Activated T-helper 1 cell treated with Interleukin-2 at 50 U/mL for 16 hours (primary cell): Measurements from ENCODE around the gene AMIGO1.
A peak's percentile ranks its signal among the peaks of the same experiment; 100 is the strongest.

Experiments used
- DNase-seq: peaks from one replicate; pipeline ENCODE4 v3.0.0-alpha.2; 2020; ENCODE audit warnings: low read depth

The AMIGO1 gene, protein sequence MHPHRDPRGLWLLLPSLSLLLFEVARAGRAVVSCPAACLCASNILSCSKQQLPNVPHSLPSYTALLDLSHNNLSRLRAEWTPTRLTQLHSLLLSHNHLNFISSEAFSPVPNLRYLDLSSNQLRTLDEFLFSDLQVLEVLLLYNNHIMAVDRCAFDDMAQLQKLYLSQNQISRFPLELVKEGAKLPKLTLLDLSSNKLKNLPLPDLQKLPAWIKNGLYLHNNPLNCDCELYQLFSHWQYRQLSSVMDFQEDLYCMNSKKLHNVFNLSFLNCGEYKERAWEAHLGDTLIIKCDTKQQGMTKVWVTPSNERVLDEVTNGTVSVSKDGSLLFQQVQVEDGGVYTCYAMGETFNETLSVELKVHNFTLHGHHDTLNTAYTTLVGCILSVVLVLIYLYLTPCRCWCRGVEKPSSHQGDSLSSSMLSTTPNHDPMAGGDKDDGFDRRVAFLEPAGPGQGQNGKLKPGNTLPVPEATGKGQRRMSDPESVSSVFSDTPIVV

DNA sequence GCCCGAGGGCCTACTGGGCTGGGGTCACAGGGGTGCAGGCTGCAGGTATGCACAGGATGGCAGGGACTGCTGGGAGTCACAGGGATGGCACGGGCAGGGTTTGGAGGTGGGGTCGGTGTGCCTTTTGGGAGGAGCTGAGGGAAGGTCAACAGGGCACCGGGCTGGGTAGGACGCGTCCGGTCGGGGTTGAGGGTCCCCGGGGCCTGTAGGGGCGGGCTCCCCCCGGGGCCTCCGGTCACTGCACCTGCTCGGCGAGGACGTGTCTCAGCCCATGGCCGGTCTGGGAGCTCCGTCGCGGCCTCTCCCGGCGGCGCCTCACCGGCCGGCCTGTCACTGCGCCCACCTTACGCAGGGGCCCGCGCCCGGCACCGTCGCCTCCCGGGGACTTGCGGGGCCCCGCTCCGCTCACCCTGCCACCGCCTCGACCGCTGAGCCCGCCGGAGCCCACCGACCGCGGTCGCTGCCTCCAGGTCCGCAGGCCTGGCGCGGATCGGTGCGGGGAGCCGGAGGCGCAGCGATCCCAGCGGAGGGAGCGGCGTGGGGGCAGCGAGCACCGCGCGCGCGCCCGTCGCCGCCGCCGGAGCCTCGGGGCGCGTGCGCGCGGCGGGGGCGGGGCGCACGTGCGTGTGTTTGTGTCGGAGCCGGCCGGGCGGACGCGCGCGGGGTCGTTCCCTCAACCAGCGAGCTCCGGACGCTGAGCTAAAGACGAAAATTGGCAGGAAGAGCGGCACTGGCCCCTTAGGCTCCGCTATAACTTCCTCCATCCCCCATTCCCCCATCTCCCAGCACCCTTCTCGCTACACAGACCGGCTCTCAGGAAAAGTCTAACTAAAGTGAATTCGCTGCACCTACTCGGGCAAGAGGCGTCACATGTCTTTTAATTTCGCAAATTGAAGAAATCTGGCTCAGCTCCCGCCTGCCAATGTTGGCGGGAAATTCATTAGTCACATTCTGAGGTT, at the start of gene AMIGO1:
Gene AMIGO1 (minus strand): TSS at position 552 of the 959 bp plus-strand sequence. CDS start 815 bp downstream, outside the sequence.
- peak; percentile 49 for DNase-seq

DNA sequence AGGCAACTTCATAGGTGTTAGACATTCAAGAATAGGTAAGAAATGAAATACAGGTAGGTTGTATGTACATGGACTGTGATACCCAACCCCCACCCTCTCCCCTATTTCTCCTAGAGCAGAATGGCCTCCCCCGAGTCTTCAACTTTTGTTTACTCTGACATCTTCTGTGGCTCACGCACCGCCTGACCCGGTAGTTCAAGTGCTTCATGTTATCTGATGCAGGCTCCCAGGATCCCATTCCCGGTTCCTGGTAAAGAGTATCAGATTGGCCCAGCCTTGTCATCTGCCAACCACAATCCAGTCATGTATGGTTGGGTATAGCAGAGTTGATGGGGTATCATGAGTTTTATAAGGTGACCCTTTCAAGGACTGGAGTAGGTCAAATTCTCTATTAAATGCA, 48.0 kb upstream of the AMIGO1 start:
- no peak for DNase-seq

DNA sequence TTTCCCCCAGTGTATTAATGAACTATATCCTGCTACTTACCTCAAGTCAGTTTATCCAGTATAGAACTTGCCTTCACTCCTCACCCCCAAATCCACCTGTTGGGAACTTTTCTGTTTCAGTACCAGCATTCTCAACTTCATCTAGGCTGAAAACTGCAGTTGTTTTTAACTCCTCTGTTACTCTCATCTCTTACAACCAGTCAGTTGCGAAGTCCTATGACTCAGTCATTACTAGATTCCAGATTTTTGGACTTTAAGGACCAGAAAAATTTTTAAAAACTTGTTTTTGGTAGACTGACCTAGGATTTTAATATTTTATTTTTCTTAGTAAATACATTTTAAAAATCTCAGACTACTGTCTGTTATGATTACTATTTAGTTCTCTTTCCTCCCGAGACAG, 47.0 kb upstream of the AMIGO1 start:
- no peak for DNase-seq

DNA sequence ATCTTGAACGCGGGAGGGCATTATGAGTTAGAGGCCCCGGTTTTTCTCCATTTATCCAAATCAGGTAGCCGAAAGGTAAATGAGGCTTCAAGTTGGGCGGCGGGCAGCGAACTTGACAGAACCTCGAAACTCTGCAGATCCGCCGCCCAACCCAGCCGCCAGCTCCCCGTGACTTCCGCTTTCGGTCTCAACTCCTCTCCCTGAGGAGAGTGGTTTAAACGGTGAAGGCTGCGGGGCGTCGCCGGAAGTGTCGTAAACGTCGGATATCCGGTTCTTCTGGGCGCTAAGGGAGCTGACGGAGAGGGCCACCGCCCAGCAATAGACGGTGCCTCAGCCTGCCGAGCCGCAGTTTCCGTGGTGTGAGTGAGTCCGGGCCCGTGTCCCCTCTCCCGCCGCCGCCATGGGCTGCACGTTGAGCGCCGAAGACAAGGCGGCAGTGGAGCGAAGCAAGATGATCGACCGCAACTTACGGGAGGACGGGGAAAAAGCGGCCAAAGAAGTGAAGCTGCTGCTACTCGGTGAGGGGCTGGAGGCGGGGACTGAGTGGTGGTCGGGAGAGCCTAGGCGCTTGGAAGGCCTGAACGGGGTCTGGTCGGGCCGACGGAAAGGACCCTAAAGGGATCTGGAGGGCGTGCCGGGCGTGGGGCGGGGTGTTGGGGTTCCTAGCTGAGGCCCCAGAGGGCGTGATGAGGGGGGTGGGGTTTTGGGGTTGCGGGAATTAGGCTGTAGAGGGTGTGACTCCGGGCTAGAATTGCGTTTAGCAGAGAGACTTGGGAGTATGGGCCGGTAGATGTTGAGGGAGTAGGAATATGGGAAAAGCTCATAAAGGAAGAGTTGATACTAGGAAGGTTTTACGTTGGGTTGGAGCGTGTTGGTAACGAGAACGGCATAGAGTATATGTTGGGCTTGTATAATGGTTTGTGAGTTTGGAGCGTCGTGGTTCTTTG, 39.1 kb upstream of the AMIGO1 start, which contains the start of gene GNAI3:
Gene GNAI3 (plus strand): TSS at position 295 of the 947 bp plus-strand sequence. CDS start 106 bp downstream, at position 401.
- DNase-seq, result peak; percentile 93

DNA sequence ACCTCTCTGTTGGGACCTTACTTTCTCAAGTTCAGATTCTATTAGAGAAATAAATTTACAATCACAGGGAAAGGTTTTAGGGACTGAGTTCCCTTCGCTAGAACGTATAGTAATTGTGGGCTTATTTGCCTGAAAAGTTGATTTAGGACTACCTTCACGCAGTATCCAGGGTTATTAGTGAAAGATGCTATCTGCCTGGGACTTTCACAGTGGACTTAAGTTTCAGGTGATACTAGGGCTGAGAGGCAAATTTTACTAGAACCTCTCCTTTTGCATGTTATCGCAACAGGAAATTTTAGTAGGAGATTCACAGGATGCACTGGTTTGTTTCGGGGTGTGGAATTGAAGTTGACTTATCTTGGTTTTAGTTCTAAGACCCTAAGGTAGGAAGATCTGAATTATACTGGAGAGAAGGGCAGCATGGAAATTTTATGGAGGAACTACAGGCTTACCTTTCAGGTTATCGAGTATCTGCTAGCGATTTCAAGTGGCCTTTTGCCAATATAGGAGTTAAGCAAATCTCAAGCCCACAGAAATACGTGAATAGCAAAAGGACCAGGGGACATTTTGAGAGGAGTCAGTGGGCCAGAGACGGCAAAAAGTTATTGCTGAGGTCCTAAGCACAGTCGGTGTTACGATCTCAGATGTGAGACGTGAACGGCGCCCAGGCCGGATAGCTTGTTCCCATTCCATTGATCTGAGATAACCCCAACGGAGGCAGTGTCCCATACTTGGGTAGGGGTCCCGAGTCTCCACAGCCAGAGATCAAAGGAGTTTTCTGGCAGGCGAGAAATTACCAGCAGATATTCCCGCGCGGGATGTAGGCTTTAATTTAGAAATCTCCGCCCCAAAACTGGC, 38.2 kb upstream of the AMIGO1 start:
- no peak for DNase-seq

DNA sequence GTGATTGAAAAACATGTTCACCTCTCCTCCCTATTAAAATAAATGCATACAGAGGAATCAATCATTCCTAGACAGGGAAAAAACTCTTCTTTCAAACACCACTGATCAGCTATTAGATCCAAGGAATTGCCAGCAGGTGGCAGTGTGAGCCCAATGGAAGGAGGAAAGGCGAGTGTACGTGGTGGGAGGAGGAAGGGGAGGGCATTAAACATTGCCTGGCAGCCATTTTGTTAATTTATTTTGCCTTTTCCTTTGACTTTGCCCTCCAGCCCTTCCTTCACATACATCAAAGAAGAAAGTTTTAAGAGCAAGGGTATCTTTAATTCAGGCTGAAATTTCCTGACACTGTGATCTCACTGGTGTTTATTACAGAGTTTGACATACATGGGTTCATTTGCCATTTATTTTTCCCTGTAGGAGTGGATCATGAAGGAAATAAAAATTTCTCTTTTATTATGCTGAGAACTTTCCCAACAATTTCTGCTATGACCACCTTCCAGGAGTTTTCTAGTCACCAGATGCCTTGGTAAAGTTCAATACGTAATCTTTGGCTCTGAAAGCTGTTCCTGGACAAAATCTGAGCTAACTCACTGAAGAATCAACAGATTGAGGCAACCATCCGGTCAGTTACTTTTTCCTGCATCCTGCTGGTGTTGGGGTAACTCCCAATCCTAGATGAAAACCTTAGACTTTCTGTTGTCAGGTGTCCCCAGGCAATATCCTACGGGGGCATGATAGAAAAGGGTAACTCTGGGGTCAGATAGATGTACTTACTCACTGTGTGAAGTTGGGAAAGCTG, 37.0 kb upstream of the AMIGO1 start:
- DNase-seq, result peak; percentile 77

DNA sequence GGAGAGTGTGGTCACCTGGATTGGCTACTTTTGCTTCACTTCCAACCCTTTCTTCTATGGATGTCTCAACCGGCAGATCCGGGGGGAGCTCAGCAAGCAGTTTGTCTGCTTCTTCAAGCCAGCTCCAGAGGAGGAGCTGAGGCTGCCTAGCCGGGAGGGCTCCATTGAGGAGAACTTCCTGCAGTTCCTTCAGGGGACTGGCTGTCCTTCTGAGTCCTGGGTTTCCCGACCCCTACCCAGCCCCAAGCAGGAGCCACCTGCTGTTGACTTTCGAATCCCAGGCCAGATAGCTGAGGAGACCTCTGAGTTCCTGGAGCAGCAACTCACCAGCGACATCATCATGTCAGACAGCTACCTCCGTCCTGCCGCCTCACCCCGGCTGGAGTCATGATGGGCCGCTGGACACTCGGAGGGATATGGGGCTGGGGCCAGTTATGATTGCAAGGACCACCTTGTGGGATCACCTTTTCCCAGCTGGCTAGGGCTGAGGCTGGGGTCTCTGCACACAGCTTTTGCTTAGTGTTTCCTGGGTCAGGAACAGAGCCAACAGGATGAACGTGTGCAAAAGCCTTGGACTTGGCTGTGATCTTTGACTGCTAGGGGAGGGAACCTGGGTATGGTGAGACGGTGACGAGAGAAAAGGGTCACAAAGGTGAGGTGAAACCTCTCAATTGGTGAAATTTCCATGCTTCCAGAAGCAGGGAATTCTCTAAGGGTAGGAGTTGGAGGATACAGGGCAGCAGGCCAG, 34.6 kb upstream of the AMIGO1 start:
- DNase-seq, result no peak

DNA sequence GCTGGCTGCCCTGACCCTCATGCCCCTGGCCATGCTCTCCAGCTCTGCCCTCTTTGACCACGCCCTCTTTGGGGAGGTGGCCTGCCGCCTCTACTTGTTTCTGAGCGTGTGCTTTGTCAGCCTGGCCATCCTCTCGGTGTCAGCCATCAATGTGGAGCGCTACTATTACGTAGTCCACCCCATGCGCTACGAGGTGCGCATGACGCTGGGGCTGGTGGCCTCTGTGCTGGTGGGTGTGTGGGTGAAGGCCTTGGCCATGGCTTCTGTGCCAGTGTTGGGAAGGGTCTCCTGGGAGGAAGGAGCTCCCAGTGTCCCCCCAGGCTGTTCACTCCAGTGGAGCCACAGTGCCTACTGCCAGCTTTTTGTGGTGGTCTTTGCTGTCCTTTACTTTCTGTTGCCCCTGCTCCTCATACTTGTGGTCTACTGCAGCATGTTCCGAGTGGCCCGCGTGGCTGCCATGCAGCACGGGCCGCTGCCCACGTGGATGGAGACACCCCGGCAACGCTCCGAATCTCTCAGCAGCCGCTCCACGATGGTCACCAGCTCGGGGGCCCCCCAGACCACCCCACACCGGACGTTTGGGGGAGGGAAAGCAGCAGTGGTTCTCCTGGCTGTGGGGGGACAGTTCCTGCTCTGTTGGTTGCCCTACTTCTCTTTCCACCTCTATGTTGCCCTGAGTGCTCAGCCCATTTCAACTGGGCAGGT, 33.9 kb upstream of the AMIGO1 start:
- DNase-seq, result no peak

DNA sequence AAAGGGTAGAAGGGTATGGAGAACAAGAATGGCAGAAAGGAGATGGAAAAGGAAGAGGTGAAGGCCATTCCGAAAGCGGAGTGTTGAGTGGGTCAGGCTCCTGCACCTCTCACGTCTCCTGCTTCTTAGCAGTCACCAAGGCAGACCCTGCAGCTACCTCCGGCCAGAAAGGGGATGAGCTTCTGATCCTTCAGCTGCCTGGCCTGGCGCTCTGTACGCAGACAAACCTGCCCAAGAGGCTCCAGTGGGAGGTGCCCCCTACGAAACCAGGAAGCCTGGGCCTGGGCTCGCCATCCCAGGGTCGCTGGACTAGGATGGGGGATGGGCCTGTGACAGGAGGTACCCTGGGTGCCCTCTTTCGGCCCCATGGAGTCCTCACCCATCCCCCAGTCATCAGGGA, 33.1 kb upstream of the AMIGO1 start:
- DNase-seq, result no peak

DNA sequence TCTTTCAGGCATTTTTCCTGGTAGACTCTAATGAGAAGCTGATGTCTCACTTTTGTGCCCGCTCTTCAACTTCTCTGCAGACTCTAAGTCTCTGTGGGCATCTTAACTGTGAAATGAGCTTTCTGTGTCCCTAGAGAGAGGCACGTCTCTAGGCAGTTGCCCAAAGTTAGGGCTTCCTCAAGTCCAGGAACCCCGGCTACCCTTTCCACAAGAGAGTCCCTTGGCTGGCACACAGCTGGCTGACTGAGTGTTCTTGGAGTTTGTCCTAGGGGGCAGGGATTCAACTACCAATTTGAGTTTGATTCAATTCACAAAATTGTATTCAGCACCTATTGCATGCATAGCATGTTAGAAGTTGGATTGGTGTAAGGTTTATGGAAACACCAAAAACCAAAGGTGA, 31.6 kb upstream of the AMIGO1 start:
- DNase-seq, result no peak

DNA sequence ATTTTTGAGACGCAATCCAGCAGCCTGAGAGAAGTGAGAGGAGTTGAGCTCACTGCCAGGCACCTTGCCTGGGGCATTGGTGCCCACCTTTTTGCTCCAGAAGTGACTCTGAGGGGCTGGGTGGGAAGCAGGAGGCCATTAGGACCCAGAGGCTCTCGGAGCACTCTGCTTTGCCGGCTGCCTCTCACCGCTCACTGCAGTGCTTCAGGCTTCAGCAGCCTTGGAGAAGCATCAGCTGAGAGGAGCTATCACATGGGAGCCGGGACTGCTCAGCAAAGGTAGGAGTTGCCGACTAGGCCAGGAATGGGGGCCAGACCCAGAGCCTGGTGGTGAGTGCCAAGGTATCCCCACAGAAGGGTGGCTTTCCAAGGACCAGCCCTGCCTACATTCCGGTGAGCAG, 30.1 kb upstream of the AMIGO1 start, which contains the start of gene GPR61:
Gene GPR61 (plus strand): TSS at position 197 of the 400 bp plus-strand sequence. CDS start 3,151 bp downstream, outside the sequence.
- DNase-seq, result no peak

DNA sequence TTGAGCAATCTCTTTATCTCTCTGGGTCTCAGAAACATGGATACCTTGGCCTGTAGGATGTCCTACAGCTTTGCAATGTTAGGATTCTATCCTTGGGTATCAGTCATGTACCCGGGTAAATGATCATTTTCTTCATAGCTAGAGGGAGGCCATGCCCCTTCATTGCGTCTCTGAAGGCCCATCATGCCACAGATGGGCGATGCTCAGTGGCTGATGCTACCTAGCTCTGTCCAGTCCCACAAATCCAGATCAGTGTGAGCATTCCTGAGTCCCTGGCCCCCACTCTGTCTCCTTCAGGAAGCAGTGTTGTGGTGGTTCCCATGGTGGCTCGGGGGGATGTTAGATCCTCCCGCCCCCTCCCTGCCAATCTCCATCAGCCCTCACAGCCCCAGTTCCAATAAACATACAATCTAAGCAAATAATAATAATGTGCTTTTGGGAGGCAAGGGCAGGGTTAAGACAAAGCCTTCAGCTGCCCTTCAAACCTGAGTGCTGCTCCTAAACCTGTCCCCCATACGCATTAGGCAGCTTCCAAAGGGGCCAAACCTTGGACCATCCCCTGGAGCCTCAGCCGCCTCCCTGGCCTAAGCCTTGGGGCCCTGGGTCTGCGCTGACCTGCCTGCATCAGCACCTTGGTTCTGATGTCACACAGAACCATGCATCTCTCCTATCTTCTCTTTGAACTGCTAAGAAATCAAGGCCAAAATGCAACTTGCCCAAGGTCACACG, 29.5 kb upstream of the AMIGO1 start:
- no peak for DNase-seq

DNA sequence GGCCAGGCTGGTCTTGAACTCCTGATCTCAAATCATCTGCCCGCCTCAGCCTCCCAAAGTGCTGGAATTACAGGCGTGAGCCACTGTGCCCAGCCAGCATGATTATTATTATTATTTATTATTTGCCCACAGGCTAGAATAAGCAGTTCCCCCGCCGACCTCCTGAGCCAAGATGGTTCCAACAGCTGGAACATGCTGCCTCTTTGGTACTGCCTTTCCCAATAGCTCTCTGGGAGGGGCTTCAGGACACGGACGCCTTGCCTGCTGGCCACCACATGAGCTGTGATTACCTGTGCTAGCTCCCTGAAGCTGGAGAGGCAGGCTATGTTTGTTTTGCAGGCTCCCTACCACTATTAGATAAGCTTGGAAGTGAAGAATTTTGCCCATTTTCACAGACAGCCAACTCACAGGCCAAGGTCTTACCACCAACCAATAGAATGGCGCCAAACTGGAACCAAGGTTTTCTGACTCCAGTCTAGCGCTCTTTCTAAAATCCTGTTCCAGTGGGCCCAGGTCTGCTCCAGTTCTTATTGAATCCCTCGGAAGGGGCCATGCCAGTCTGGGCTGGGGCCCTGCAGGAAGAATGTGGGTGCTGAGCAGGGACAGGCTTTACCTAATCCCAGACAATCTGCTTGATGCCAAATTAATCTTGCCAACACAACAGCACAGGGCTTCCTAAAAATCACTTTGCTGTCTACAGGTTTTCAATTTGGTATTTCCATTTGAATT, 28.1 kb upstream of the AMIGO1 start:
- no peak for DNase-seq

DNA sequence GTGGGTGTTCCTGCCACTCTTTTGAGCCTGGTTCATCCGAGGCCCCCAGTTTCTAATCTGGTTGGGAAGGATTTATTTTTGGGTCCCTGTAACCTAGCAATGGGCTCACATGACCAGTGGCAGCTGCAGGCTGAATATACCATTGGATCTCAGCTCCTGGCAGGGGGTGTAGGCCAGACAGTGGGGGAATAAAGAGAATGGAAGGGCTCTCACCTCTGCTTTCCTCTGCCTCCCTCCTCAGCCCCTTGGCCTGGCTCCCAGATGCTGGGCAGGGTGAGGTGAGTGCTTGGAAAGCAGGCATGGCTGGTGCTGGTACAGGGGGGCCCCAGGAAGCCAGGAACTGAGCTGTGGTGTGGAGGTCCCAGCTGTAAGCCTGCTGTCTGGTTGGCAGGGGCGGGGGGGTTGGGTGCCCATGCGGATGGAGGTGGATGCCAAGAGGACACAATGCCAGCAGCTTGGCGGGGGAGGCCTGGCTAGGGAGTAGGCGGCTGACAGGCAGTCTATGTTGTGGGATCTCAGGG, 26.5 kb upstream of the AMIGO1 start:
- no peak for DNase-seq

DNA sequence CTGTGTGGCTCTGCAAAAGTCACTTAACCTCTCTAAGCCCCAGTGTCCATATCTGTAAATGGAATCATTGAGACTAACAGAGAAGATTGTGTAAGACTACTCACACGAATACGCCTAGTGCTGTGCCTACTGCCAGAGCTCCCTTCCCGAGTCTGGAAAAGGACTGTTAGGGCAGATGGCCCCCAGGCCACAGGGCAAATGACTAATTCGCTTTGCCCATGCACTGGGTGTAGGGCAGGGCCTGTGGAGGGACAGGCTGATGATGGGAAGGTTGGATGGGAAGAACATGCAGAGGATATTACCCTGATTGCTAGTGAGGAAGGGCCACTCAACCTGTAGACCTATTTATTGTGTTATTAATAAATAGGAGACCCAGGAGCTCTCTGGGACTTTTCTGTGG, 26.0 kb upstream of the AMIGO1 start:
- DNase-seq, result no peak

DNA sequence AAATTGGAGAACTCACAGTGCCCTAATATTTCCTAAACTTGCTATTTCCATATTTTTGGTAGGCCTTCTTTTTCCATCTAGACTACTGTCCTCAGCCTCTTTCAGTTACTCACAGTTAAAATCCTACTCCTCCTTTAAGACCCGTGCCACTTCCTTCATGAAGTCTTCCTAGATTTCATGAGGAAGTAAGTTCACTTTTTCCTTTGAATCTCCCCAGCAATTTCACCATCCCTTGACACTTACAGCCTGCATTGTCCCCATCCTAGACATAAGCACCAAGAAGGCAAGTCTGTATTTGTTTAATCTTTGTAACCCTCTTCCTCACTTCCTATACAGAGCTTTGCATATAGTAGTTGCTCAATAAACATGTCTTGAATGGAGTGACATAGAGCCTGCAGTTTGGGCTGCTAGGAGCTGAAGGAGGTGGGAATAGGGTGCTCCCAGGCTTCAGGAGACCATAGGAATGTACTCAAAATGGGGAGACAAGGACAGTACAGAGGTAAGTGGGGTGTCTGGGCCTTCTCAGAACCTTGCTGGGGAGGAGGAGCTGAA, 24.9 kb upstream of the AMIGO1 start:
- no peak for DNase-seq
